ENCODE measurements around the gene MAGI2. TPM values are rescaled to one million over a fixed set of nuclear protein-coding genes. Genes with fewer than 3 reads are reported as not detected.
"Not testable (repeated sequence)": the region's sequence is repeated elsewhere in the genome, so short reads cannot be mapped to it uniquely, and the experiment has no call there.

MAGI2 gene
- total RNA-seq, 2 experiments from 2014 or later, result 0.09 to 0.19 TPM

DNA sequence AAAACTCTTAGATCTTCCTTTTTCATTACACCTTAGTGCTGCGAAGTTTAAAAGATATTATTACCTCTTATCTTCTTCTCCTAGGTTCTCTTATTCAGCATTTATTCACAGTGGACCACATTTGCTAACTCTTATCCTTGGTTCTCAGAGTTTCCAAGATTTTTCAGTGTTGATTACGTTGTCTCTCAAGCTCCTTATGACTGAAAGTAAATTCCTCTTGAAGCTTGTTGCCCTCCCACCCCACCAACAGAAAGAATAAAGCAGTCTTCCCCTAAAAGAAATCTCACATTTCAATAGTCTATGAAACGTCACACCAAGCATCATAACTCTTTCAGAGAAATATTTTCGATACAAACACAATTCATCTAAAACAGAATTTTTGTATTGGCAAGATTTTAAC is 362.5 kb downstream of the MAGI2 start:
- H3K4me1 Mint-ChIP-seq, result no peaks in the 10 kb centered on the region
- H3K36me3 Mint-ChIP-seq, result no peaks in the 10 kb centered on the region
- no peaks in the 10 kb centered on the region for H3K9me3 Mint-ChIP-seq (ENCODE audit: low read depth)
- no peak overlapping the region for H3K27ac Mint-ChIP-seq
- ATAC-seq, result no peak
- H3K4me3 Mint-ChIP-seq, result no peak overlapping the region
- no peaks in the 10 kb centered on the region for H3K27me3 Mint-ChIP-seq
- DNase-seq, result no peak
- CTCF ChIA-PET, result no interaction called here

DNA sequence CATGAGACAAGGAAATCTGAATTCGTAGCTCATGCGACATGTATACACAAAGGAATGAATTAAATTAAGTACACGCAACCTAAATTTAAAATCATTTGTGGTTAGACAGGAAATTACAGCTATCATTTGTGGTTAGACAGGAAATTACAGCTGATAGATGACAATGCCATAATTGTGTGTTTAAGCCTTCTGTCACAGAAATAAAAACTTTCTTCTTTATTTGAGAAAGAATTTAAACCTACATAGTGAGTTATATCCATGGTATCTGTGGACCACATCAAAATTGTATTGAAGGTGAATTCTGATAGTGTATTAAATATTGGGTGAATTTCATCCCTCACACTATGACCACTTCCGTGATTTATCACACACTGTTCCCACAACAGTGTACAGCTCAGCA is 362.9 kb downstream of the MAGI2 start:
- Mint-ChIP-seq H3K4me1 (no peaks in the 10 kb centered on the region), H3K36me3 (no peaks in the 10 kb centered on the region), H3K27ac (no peak overlapping the region), H3K4me3 (no peak overlapping the region), H3K9me3 (ENCODE audit: low read depth) (no peaks in the 10 kb centered on the region), H3K27me3 (no peaks in the 10 kb centered on the region)
- no peak for DNase-seq
- no peak for ATAC-seq
- CTCF ChIA-PET, result no interaction called here

DNA sequence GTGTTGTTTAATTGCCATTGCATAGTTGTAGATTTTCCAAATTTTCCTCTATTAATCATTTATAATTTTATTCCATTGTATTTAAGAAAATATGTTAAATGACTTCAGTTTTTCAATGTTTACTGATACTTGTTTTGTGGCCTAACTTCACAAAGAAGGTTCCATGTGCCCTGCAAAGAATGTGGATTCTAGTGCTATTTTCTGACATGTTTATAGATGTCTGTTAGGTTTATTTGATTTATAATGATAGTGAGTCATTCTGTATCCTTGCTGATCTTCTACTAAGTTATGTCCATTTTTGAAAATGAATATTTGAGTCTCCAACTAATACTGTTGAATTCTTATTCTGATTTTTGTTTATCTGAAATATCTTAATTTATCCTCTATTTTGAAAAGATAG is 369.0 kb downstream of the MAGI2 start:
- peaks cover 2% of the 10 kb centered on the region for H3K9me3 Mint-ChIP-seq (ENCODE audit: low read depth)
- no peaks in the 10 kb centered on the region for H3K27me3 Mint-ChIP-seq
- CTCF ChIA-PET, result no interaction called here
- no peaks in the 10 kb centered on the region for H3K36me3 Mint-ChIP-seq
- DNase-seq (no peak), ATAC-seq (no peak)
- no peaks in the 10 kb centered on the region for H3K4me1 Mint-ChIP-seq
- no peak overlapping the region for H3K4me3 Mint-ChIP-seq
- H3K27ac Mint-ChIP-seq, result no peak overlapping the region

DNA sequence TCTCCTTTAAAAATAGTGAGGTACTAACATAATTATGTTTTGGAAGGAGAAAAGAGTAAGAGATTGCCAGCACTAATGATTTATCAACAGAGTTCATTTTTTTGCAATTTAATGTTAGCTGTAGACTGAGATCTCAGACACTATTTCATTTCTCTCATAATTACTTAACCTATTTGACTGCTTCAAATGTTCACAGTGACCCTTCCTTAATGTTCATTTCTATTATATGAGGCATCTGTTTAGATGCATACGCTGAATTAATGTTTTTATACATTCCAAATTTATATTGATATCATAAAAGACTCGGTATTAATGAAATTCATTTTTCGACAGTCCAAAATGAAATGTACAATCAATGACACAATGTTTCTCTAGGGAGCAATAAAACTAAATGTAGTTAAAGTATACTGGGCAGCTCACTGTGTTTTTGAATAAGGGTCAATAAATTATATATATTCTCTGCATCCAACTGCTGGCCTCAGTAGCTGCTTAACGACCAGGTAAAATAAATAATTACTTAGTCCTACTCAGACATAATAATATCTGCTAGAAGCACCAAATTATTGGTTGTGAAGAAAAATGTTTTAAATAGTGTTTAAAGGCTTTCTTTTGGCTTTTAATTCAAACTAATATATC is 373.4 kb downstream of the MAGI2 start:
- no peaks in the 10 kb centered on the region for H3K4me1 Mint-ChIP-seq
- no peak for ATAC-seq
- H3K36me3 Mint-ChIP-seq, result no peaks in the 10 kb centered on the region
- CTCF ChIA-PET, result no interaction called here
- H3K27me3 Mint-ChIP-seq, result no peaks in the 10 kb centered on the region
- H3K4me3 Mint-ChIP-seq, result no peak overlapping the region
- DNase-seq, result no peak
- H3K27ac Mint-ChIP-seq, result no peak overlapping the region
- H3K9me3 Mint-ChIP-seq (ENCODE audit: low read depth), result peaks cover 5% of the 10 kb centered on the region

DNA sequence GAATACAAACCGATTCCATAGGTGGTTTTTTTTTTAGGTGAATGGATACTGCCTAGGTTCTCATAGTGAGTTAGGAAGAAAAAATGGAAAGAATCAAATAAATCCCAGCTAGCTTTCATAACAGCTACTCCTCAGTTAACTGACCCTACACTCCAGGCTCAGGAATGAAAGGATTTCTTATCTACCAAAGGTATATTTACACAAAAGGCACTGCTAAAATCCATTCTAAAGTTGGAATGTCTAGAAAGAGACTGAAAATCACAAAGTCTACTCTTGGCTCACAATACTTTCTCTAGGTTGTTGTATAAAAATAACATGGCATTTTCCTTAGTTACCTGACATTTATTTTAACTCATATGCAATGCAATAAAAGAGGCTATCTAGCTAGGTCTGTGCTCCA is 375.2 kb downstream of the MAGI2 start:
- Mint-ChIP-seq H3K36me3 (no peaks in the 10 kb centered on the region), H3K4me3 (no peak overlapping the region), H3K4me1 (no peaks in the 10 kb centered on the region), H3K9me3 (ENCODE audit: low read depth) (peaks cover 9% of the 10 kb centered on the region), H3K27me3 (no peaks in the 10 kb centered on the region), H3K27ac (no peak overlapping the region)
- ATAC-seq, result no peak
- CTCF ChIA-PET, result no interaction called here
- no peak for DNase-seq

DNA sequence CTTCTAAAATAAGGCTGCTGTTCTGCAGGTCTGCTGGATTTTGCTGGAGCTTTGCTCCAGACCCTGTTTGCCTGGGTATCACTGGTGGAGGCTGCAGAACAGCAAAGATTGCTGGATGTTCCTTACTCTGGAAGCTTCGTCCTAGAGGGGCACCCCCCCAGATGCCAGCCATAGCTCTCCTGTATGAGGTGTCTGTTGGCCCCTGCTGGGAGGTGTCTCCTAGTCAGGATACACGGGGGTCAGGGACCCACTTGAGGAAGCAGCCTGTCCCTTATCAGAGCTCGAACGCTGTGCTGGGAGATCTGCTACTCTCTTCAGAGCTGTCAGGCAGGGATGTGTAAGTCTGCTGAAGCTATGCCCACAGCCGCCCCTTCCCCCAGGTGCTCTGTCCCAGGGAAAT is 382.3 kb downstream of the MAGI2 start:
- H3K4me3 Mint-ChIP-seq, ATAC-seq, H3K4me1 Mint-ChIP-seq, DNase-seq, CTCF ChIA-PET, H3K27me3 Mint-ChIP-seq, H3K36me3 Mint-ChIP-seq, H3K27ac Mint-ChIP-seq: not testable (repeated sequence)
- peaks cover 12% of the 10 kb centered on the region for H3K9me3 Mint-ChIP-seq (ENCODE audit: low read depth)

DNA sequence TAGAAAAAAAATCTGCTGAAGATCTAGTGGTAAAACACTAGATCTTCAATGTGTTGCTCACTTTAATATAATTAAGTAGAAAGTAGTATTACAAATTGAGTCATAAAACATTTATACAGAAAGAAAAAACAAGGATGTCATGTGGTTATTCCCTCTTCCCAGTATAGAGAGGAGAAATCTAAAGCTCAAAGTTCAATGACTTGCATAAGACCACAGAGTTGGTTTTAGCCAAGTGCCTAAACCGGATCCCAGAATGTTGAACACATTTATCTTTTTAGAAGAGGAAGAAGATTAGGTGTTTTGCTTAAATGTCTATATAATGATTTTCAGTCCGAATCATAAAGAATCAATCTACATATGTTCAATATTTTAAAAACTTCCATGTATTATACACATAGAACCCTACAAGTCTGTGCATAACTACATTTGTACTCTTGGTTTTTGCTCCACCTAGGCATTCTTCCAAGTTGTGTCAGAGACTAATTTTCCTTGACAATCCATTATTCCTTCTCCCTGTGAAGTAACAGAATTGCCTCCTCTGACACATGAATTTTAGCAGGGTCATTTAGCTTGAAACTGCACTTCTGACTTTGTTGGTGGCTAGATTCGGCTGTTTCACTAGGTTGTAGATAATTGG is 389.2 kb downstream of the MAGI2 start:
- ATAC-seq, result no peak
- H3K27ac Mint-ChIP-seq, result no peak overlapping the region
- peaks cover 11% of the 10 kb centered on the region for H3K9me3 Mint-ChIP-seq (ENCODE audit: low read depth)
- H3K36me3 Mint-ChIP-seq, result no peaks in the 10 kb centered on the region
- no peak overlapping the region for H3K4me3 Mint-ChIP-seq
- no peaks in the 10 kb centered on the region for H3K27me3 Mint-ChIP-seq
- H3K4me1 Mint-ChIP-seq, result no peaks in the 10 kb centered on the region
- CTCF ChIA-PET, result no interaction called here
- no peak for DNase-seq

DNA sequence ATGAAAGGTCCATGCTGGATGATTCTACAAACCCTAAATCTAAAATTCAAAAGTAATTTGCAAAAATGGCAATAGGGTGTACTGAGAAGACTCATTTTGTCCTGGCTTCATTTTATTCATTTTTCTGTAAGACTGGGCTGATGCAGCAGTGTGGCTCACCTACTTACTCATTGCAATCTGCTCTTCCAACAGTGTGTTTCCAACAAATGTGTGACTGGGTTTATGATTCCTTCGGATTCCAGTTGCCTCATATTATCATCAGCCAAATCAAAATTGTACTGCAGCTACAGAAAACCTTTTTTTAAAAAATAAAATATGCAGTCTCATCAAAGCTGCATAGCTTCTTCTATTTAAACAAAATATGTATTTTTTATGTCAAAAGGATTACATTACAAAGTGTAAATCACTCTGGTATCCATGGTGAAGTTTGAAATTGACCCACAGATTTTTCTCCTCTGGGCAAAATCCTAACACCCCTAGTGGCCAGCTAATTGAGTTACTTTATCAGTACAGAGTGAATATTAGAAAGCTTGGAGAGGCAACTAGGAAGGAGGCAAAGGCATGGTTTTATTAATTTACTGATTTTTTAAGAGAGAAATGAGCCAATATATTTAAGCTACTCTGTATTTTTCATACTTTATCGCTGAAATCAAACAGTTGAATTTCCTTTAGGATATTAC is 390.3 kb downstream of the MAGI2 start:
- CTCF ChIA-PET, result no interaction called here
- H3K4me3 Mint-ChIP-seq, result no peak overlapping the region

DNA sequence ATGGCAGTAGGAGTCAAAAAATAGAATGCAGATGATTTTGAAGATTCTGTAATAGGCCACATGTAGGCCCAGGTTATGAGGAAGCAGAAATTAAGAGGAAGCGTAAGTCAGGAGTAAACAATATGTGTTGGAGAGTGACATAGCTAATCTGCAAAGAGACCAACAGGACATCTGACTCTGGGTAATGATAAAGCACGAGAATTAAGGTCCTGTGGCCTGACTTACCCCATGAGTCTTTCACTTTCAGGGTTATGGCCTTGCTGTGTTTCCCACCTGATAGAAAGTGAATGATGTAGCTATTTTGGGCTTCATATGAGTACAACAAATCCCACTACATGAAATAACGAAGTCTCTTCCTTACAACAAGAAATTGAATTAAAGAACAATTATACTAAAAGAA is 393.0 kb downstream of the MAGI2 start:
- no peak overlapping the region for H3K27ac Mint-ChIP-seq
- CTCF ChIA-PET, result no interaction called here
- peaks cover 10% of the 10 kb centered on the region for H3K9me3 Mint-ChIP-seq (ENCODE audit: low read depth)
- no peak for ATAC-seq
- no peak overlapping the region for H3K4me3 Mint-ChIP-seq
- H3K36me3 Mint-ChIP-seq, result no peaks in the 10 kb centered on the region
- H3K4me1 Mint-ChIP-seq, result no peaks in the 10 kb centered on the region
- no peaks in the 10 kb centered on the region for H3K27me3 Mint-ChIP-seq
- no peak for DNase-seq

More for the DNA sequence above, 390.3 kb downstream of the MAGI2 start:
- Mint-ChIP-seq H3K4me1 (no peaks in the 10 kb centered on the region), H3K9me3 (ENCODE audit: low read depth) (peaks cover 7% of the 10 kb centered on the region), H3K27ac (no peak overlapping the region), H3K27me3 (no peaks in the 10 kb centered on the region), H3K36me3 (no peaks in the 10 kb centered on the region)
- DNase-seq (no peak), ATAC-seq (no peak)

DNA sequence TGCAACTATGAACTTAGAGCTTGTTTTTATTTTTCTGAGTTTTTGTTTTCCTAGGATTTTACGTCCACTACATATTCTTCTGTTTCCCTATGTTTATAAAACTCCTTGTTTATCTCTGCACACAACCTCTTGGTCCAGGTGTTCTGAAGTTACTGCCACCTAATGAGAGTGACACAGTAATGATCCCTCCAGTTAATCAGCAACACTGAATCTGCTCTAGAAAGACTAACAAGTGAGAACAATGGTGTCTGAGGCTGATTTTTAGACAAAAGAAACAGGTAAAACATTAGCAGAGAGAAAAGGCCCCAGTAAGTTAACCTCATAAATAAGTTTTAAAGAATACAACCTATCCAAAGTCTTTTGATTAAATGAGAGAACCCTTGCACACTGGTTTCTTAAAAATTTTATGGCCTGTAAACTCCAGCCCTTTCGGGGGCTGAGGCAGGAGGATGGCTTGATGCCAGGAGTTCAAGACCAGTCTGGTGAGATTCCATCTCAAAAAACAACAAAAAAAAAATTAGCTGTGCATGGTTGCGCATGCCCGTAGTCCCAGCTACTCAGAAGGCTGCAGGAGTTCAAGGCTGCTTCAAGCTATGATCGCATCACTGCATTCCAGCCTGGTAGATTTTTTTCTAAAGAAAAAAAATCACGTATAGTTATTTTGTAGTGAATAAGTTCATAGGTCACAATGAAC is 397.6 kb downstream of the MAGI2 start:
- Mint-ChIP-seq H3K27me3 (no peaks in the 10 kb centered on the region), H3K4me3 (no peak overlapping the region), H3K9me3 (ENCODE audit: low read depth) (peaks cover 10% of the 10 kb centered on the region), H3K27ac (no peak overlapping the region), H3K4me1 (no peaks in the 10 kb centered on the region), H3K36me3 (no peaks in the 10 kb centered on the region)
- CTCF ChIA-PET, result no interaction called here
- no peak for DNase-seq
- no peak for ATAC-seq

DNA sequence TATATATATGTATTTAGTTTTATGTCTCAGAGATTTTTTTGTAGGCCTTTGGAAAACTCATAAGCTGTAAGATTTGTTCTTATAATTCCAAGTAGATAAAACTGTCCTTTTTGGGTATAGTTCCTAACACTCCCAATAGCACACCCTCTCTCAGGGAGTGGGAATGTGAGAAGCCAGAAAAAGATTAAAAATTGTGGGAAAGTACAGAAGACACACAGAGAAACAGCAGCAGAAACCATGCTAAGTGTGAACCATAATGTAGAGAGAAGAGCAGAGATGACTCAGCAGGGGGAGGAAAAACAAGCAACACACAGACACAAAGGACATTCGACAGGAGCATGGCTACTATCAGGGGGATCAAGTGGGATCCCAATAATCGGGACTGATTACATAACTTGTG is 401.6 kb downstream of the MAGI2 start:
- no peak overlapping the region for H3K4me3 Mint-ChIP-seq
- no peaks in the 10 kb centered on the region for H3K27me3 Mint-ChIP-seq
- H3K4me1 Mint-ChIP-seq, result no peaks in the 10 kb centered on the region
- no peaks in the 10 kb centered on the region for H3K36me3 Mint-ChIP-seq
- H3K9me3 Mint-ChIP-seq (ENCODE audit: low read depth), result peaks cover 9% of the 10 kb centered on the region
- no peak overlapping the region for H3K27ac Mint-ChIP-seq
- CTCF ChIA-PET, result interaction anchor here (0.9 kb wide), 1 partner anchor 118 kb away, joined by 3 read pairs; no protein-coding TSS in a partner anchor
- ATAC-seq (no peak), DNase-seq (no peak)

DNA sequence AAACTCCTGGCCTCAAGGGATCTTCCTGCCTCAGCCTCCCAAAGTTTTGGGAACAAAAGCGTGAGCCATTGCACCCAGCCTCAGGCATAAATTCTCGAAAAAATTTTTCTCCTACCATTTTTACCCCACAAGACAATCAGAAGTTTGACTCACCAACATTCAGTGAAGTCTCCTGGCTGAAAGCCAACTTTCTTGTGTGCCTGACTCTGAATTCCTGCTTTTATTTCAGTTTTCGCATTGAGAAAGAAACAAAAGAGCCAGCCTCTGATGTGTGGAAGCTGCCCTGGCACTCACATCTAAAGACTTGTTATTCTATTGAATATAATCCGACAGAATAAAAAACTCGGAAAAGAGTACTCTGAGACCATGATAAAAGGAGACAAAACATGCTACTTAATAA is 402.9 kb downstream of the MAGI2 start:
- Mint-ChIP-seq H3K27me3 (no peaks in the 10 kb centered on the region), H3K9me3 (ENCODE audit: low read depth) (peaks cover 7% of the 10 kb centered on the region), H3K4me1 (no peaks in the 10 kb centered on the region), H3K4me3 (no peak overlapping the region), H3K36me3 (no peaks in the 10 kb centered on the region), H3K27ac (no peak overlapping the region)
- ATAC-seq, result no peak
- CTCF ChIA-PET, result no interaction called here
- no peak for DNase-seq

DNA sequence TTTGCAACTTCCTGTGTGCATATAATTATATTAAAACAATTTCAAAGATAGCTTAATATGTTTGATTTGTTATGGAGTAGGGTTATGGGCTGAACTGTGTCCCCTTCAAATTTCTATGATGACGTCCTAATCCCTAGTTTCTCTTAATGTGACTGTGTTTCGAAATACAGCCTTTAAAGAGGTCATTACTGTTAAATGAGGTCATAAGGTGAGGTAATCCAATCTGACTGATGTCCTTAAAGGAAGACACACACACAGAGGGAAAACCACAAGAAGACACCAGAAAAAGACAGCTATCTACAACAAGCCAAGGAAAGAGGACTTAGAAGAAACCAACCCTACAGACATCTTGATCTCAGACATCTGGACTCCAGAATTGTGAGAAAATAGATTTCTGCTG is 407.4 kb downstream of the MAGI2 start:
- DNase-seq (no peak), ATAC-seq (no peak)
- Mint-ChIP-seq H3K4me1 (no peaks in the 10 kb centered on the region), H3K27ac (no peak overlapping the region), H3K4me3 (no peak overlapping the region), H3K9me3 (ENCODE audit: low read depth) (peaks cover 12% of the 10 kb centered on the region), H3K36me3 (no peaks in the 10 kb centered on the region), H3K27me3 (no peaks in the 10 kb centered on the region)
- CTCF ChIA-PET, result no interaction called here

DNA sequence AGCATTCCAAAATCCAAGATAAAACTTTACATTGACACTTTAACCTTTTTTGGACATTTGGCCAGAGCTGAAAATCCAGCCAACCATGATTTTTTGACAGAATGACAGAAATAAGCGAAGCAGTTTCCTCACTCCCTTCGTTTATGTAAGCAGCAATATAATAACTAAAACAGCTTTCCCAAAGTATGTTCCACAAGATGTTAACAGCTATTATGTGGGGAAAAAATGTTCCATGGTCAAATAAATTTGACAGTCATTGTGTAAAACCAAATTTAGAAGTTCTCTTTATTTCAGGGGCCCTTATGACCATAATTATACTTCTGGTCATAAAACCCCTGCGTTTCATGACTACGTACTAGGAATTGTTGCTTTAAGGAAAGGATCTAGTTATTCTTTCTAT is 416.5 kb downstream of the MAGI2 start:
- DNase-seq, result no peak
- no peak overlapping the region for H3K4me3 Mint-ChIP-seq
- no peaks in the 10 kb centered on the region for H3K27me3 Mint-ChIP-seq
- no peaks in the 10 kb centered on the region for H3K4me1 Mint-ChIP-seq
- ATAC-seq, result no peak
- CTCF ChIA-PET, result no interaction called here
- no peaks in the 10 kb centered on the region for H3K36me3 Mint-ChIP-seq
- no peak overlapping the region for H3K27ac Mint-ChIP-seq
- peaks cover 3% of the 10 kb centered on the region for H3K9me3 Mint-ChIP-seq (ENCODE audit: low read depth)

Measured in activated CD8-positive, alpha-beta memory T cell treated with anti-CD3 and anti-CD28 coated beads, Interleukin-2, amount 10 ng/mL, durations not matched to agents 7 days and 5 days (primary cell).